Dendritic cell treated with granulocyte-macrophage colony-stimulating factor and Interleukin-4, amounts not matched to agents 40 ng/mL and 50 ng/mL, for 4 days (primary cell): ENCODE data around the gene ZMYND19.
"Not testable (repeated sequence)": the region's sequence is repeated elsewhere in the genome, so short reads cannot be mapped to it uniquely, and the experiment has no call there.

ENCODE experiments used
- H3K27ac Mint-ChIP-seq: one replicate; pipeline ENCODE4 v1.8.0; 2022; ENCODE audit warnings: mild to moderate bottlenecking, mixed read lengths
- H3K27me3 Mint-ChIP-seq: one replicate; pipeline ENCODE4 v1.8.0; 2022; ENCODE audit warnings: mild to moderate bottlenecking, mixed read lengths
- H3K36me3 Mint-ChIP-seq: one replicate; pipeline ENCODE4 v1.8.0; 2022; ENCODE audit warnings: low read depth, mixed read lengths
- H3K4me1 Mint-ChIP-seq: one replicate; pipeline ENCODE4 v1.8.0; 2022; ENCODE audit warnings: low read depth, mixed read lengths
- H3K4me3 Mint-ChIP-seq: one replicate; pipeline ENCODE4 v1.8.0; 2022; ENCODE audit warnings: mild to moderate bottlenecking, moderate library complexity, mixed read lengths
- H3K9me3 Mint-ChIP-seq: one replicate; pipeline ENCODE4 v1.8.0; 2022; ENCODE audit warnings: mixed read lengths
- intact Hi-C: fragments of 100-400 bp; cut with micrococcal nuclease; formaldehyde crosslinking; loops from one replicate; pipeline ENCODE4 v1.15.0; 2022

Gene ZMYND19

GRCh38 chr9:137590469-137591383, at the start of gene ZMYND19:
Gene ZMYND19 (minus strand): TSS chr9:137590512. CDS start chr9:137590263, 249 bp downstream.
- Mint-ChIP-seq H3K9me3 (no peaks in the 10 kb centered on the region), H3K4me3 (peak within 1 kb of the TSS; percentile 100), H3K27me3 (no peaks in the 10 kb centered on the region), H3K4me1 (peaks cover 38% of the 10 kb centered on the region), H3K36me3 (peaks cover 41% of the 10 kb centered on the region), H3K27ac (peak within 1 kb of the TSS; percentile 94)
- intact Hi-C loops = loop anchor here (1.0 to 5.0 kb wide), 3 partner anchors 15 to 38 kb away; partner anchors contain the start of genes ARRDC1, MRPL41 and PNPLA7

GRCh38 chr9:137639303-137640051, 49.2 kb upstream of the ZMYND19 start:
- H3K9me3 Mint-ChIP-seq = no peaks in the 10 kb centered on the region
- peak overlapping the region; percentile 67 for H3K27ac Mint-ChIP-seq
- H3K4me1 Mint-ChIP-seq = peaks cover 36% of the 10 kb centered on the region
- H3K4me3 Mint-ChIP-seq = peak overlapping the region; percentile 68
- H3K27me3 Mint-ChIP-seq = no peaks in the 10 kb centered on the region
- intact Hi-C loops = no loop called here
- peaks cover 39% of the 10 kb centered on the region for H3K36me3 Mint-ChIP-seq

- H3K4me3 Mint-ChIP-seq = no peak overlapping the region
- no peaks in the 10 kb centered on the region for H3K9me3 Mint-ChIP-seq
- intact Hi-C loops = no loop called here
- peaks cover 33% of the 10 kb centered on the region for H3K36me3 Mint-ChIP-seq
- H3K27me3 Mint-ChIP-seq = no peaks in the 10 kb centered on the region
- peaks cover 29% of the 10 kb centered on the region for H3K4me1 Mint-ChIP-seq
- peak overlapping the region; percentile 67 for H3K27ac Mint-ChIP-seq
Measured at GRCh38 chr9:137638680-137639079, 48.4 kb upstream of the ZMYND19 start.

GRCh38 chr9:137634016-137634415, 43.7 kb upstream of the ZMYND19 start:
- Mint-ChIP-seq H3K27me3 (no peaks in the 10 kb centered on the region), H3K27ac (no peak overlapping the region), H3K4me3 (no peak overlapping the region), H3K36me3 (peaks cover 5% of the 10 kb centered on the region), H3K9me3 (no peaks in the 10 kb centered on the region), H3K4me1 (peaks cover 38% of the 10 kb centered on the region)
- intact Hi-C loops = no loop called here

GRCh38 chr9:137632230-137633161, 42.2 kb upstream of the ZMYND19 start:
- Mint-ChIP-seq H3K27me3 (no peaks in the 10 kb centered on the region), H3K4me3 (no peak overlapping the region), H3K9me3 (no peaks in the 10 kb centered on the region), H3K4me1 (peaks cover 46% of the 10 kb centered on the region), H3K36me3 (no peaks in the 10 kb centered on the region), H3K27ac (peak overlapping the region; percentile 8)
- intact Hi-C loops = no loop called here

GRCh38 chr9:137631345-137632229, 41.3 kb upstream of the ZMYND19 start:
- Mint-ChIP-seq H3K36me3 (no peaks in the 10 kb centered on the region), H3K4me3 (no peak overlapping the region), H3K4me1 (peaks cover 49% of the 10 kb centered on the region), H3K27ac (no peak overlapping the region), H3K27me3 (no peaks in the 10 kb centered on the region), H3K9me3 (no peaks in the 10 kb centered on the region)
- intact Hi-C loops = no loop called here

GRCh38 chr9:137630679-137631078, 40.4 kb upstream of the ZMYND19 start:
- Mint-ChIP-seq H3K9me3 (no peaks in the 10 kb centered on the region), H3K36me3 (no peaks in the 10 kb centered on the region), H3K27ac (peak overlapping the region; percentile 37), H3K27me3 (no peaks in the 10 kb centered on the region), H3K4me3 (no peak overlapping the region), H3K4me1 (peaks cover 54% of the 10 kb centered on the region)
- intact Hi-C loops = no loop called here

GRCh38 chr9:137630126-137630525, 39.8 kb upstream of the ZMYND19 start:
- Mint-ChIP-seq H3K4me3 (no peak overlapping the region), H3K9me3 (no peaks in the 10 kb centered on the region), H3K27me3 (no peaks in the 10 kb centered on the region), H3K36me3 (no peaks in the 10 kb centered on the region), H3K27ac (peak overlapping the region; percentile 37), H3K4me1 (peaks cover 59% of the 10 kb centered on the region)
- intact Hi-C loops = no loop called here

GRCh38 chr9:137627406-137627805, 37.1 kb upstream of the ZMYND19 start:
- Mint-ChIP-seq H3K4me1 (peaks cover 55% of the 10 kb centered on the region), H3K36me3 (peaks cover 17% of the 10 kb centered on the region)
- H3K4me3 Mint-ChIP-seq, intact Hi-C loops, H3K27ac Mint-ChIP-seq, H3K27me3 Mint-ChIP-seq, H3K9me3 Mint-ChIP-seq: not testable (repeated sequence)

- no peak overlapping the region for H3K27ac Mint-ChIP-seq
- peaks cover 17% of the 10 kb centered on the region for H3K36me3 Mint-ChIP-seq
- peaks cover 51% of the 10 kb centered on the region for H3K4me1 Mint-ChIP-seq
- H3K27me3 Mint-ChIP-seq = no peaks in the 10 kb centered on the region
- H3K4me3 Mint-ChIP-seq = no peak overlapping the region
- H3K9me3 Mint-ChIP-seq = no peaks in the 10 kb centered on the region
- intact Hi-C loops = no loop called here
Measured at GRCh38 chr9:137626464-137626863, 36.2 kb upstream of the ZMYND19 start.

GRCh38 chr9:137622211-137622610, 31.9 kb upstream of the ZMYND19 start:
- not testable (repeated sequence) for H3K4me3 Mint-ChIP-seq, H3K27me3 Mint-ChIP-seq
- H3K4me1 Mint-ChIP-seq = peaks cover 48% of the 10 kb centered on the region

GRCh38 chr9:137621131-137621757, 30.9 kb upstream of the ZMYND19 start:
- H3K9me3 Mint-ChIP-seq = no peaks in the 10 kb centered on the region
- no peak overlapping the region for H3K4me3 Mint-ChIP-seq
- intact Hi-C loops = no loop called here
- peaks cover 38% of the 10 kb centered on the region for H3K36me3 Mint-ChIP-seq
- no peak overlapping the region for H3K27ac Mint-ChIP-seq
- no peaks in the 10 kb centered on the region for H3K27me3 Mint-ChIP-seq
- peaks cover 51% of the 10 kb centered on the region for H3K4me1 Mint-ChIP-seq

More at GRCh38 chr9:137622211-137622610, 31.9 kb upstream of the ZMYND19 start:
- H3K36me3 Mint-ChIP-seq = peaks cover 30% of the 10 kb centered on the region
- H3K27ac Mint-ChIP-seq, intact Hi-C loops, H3K9me3 Mint-ChIP-seq: not testable (repeated sequence)
